K562 (cell line): Measurements from ENCODE around the gene CD2.

Source experiments
- EZH2 ChIP-seq: IDR thresholded peaks from 2 replicates; pipeline ENCODE4 v1.6.1; 2012; ENCODE audit warnings: low read depth, mild to moderate bottlenecking, inconsistent platforms, low read length, borderline replicate concordance
- HDAC6 ChIP-seq: IDR thresholded peaks from 2 replicates; pipeline ENCODE4 v1.6.1; 2012; ENCODE audit warnings: low read depth, mild to moderate bottlenecking, control low read depth, inconsistent platforms, low read length, moderate library complexity
- NFRKB ChIP-seq: fragments of 450-650 bp; IDR thresholded peaks from 2 replicates; pipeline ENCODE4 v1.6.1; 2016; ENCODE audit warnings: low read depth
- POLR2A ChIP-seq: fragments of 450-650 bp; conservative IDR thresholded peaks from 2 replicates; pipeline ENCODE4 v1.6.1; 2016
- SP2 ChIP-seq: IDR thresholded peaks from 2 replicates; pipeline ENCODE4 v1.6.1; 2011; ENCODE audit warnings: mild to moderate bottlenecking, low read depth, low read length, moderate library complexity; ENCODE audit not compliant: poor library complexity, severe bottlenecking; ENCODE audit errors: extremely low read depth
- TAF1 ChIP-seq: IDR thresholded peaks from 2 replicates; pipeline ENCODE4 v1.6.1; 2011; ENCODE audit warnings: mild to moderate bottlenecking, low read length, moderate library complexity; ENCODE audit not compliant: insufficient read depth, control insufficient read depth, severe bottlenecking; ENCODE audit errors: extremely low read depth
- TCF3 ChIP-seq: sonication (generic); formaldehyde crosslinking; IDR thresholded peaks from 2 replicates; pipeline ENCODE4 v1.4.0; 2020; ENCODE audit warnings: mild to moderate bottlenecking, missing genetic modification reagents
- ZNF324 ChIP-seq: fragments of 250-450 bp; sonication (Bioruptor Pico); IDR thresholded peaks from 2 replicates; pipeline ENCODE4 v1.4.0; 2020; ENCODE audit warnings: mild to moderate bottlenecking
- ZNF766 ChIP-seq: fragments of 200-800 bp; sonication (Bioruptor generic); conservative IDR thresholded peaks from 2 replicates; pipeline ENCODE4 v1.6.1; 2016; ENCODE audit warnings: missing genetic modification characterization, missing compliant biosample characterization
- TF ChIP-seq, protein P1 (sequence below), 3 experiments: IDR thresholded peaks in 2 of 3; conservative IDR thresholded peaks in 1 of 3; 2 replicates each; pipeline ENCODE4 v1.5.1; 2011 to 2012; ENCODE audit warnings: low read length in 3 of 3, mild to moderate bottlenecking in 3 of 3, control low read depth in 2 of 3, improper control_type of control experiment in 1 of 3, inconsistent platforms in 1 of 3, low read depth in 1 of 3, mixed read lengths in 1 of 3, moderate library complexity in 1 of 3; ENCODE audit not compliant: insufficient read depth in 2 of 3
- TF ChIP-seq, protein P2 (sequence below): fragments of 450-650 bp; formaldehyde crosslinking; IDR thresholded peaks from 2 replicates; pipeline ENCODE4 v1.4.0; 2022; ENCODE audit warnings: missing genetic modification characterization

DNA sequence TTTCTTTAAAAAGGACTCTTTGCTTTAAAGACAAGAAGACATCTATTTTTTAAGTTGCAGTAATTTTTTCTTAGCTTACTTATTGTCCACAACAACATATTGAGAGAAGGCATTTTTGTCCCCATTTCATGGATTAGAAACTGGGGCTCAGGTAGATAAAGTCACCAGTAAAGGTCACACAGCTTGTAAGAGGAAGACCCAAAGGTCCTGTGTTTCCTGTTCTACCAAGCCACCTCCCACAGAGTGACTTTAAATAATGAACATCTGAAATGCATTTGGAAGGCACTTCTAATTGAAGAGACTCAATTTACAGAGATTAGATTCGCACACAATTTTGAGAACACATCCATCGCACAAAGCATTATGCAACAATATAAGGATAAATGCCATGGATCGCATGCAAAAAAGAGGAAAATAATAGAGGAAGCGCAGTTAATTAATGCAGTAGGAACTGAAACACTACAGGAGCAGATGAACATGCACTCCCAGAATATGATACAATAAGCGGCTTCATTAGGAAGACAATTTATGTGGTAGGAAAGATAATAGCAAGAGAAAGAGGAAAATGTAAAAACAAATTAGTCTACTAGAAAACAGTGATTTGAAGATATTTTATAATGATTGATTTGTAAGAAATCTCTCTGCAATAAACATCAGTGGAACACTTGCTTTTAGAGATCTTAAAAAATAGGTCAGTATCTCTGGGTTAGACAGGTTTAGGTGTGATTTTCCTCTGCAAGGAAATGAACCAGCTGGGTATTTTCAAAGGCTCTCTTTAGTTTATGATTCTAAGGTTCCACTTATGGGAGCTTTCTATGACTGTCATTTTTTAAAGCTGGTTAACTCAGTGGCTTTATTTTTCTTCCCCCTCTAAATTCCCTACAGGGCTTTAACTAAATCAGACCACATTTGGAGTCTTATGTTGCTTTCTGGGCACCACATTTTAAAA lies 27.1 kb upstream of the CD2 start:
- TF ChIP-seq ZNF766 (CRISPR knock-in tag): no peak
- no peak for TF ChIP-seq HDAC6
- TF ChIP-seq TAF1: no peak
- no peak for TF ChIP-seq POLR2A
- no peak for TF ChIP-seq ZNF324
- TF ChIP-seq EZH2: no peak
- no peak for TF ChIP-seq TCF3 (CRISPR knock-in tag)
- TF ChIP-seq, protein P1, sequence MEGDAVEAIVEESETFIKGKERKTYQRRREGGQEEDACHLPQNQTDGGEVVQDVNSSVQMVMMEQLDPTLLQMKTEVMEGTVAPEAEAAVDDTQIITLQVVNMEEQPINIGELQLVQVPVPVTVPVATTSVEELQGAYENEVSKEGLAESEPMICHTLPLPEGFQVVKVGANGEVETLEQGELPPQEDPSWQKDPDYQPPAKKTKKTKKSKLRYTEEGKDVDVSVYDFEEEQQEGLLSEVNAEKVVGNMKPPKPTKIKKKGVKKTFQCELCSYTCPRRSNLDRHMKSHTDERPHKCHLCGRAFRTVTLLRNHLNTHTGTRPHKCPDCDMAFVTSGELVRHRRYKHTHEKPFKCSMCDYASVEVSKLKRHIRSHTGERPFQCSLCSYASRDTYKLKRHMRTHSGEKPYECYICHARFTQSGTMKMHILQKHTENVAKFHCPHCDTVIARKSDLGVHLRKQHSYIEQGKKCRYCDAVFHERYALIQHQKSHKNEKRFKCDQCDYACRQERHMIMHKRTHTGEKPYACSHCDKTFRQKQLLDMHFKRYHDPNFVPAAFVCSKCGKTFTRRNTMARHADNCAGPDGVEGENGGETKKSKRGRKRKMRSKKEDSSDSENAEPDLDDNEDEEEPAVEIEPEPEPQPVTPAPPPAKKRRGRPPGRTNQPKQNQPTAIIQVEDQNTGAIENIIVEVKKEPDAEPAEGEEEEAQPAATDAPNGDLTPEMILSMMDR (IDR thresholded peaks at IDR 0.05 in 2 of 3, conservative IDR thresholded peaks at IDR 0.05 in 1 of 3; ENCODE audit: insufficient read depth in 2 of 3, low read depth in 1 of 3, low read length in 3 of 3): no peak
- TF ChIP-seq, protein P2, sequence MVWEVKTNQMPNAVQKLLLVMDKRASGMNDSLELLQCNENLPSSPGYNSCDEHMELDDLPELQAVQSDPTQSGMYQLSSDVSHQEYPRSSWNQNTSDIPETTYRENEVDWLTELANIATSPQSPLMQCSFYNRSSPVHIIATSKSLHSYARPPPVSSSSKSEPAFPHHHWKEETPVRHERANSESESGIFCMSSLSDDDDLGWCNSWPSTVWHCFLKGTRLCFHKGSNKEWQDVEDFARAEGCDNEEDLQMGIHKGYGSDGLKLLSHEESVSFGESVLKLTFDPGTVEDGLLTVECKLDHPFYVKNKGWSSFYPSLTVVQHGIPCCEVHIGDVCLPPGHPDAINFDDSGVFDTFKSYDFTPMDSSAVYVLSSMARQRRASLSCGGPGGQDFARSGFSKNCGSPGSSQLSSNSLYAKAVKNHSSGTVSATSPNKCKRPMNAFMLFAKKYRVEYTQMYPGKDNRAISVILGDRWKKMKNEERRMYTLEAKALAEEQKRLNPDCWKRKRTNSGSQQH (CRISPR knock-in tag): no peak
- no peak for TF ChIP-seq NFRKB
- no peak for TF ChIP-seq SP2
